Measurements from ENCODE around the gene RBM10. TPM values are rescaled to one million over a fixed set of nuclear protein-coding genes. Genes with fewer than 3 reads are reported as not detected.

The RBM10 gene
- total and polyA plus RNA-seq, 4 donors, result 8.4 to 46.8 (median 24.3) TPM

- no peaks in the 10 kb centered on the region for H3K4me1 ChIP-seq (ENCODE audit: control insufficient read depth in 1 of 2, insufficient read depth in 2 of 2, low read length in 2 of 2)
- WGBS, 2 donors, result 89 to 96% methylated on average over 13 of the region's 13 CpGs
- no peak overlapping the region for H3K27ac ChIP-seq (ENCODE audit: low read depth in 1 of 2, low read length in 2 of 2)
- no peak overlapping the region for H3K4me3 ChIP-seq (ENCODE audit: low read length in 2 of 2)
- peak in 1 of 2 donors; percentile 57 for DNase-seq
- H3K36me3 ChIP-seq (ENCODE audit: control insufficient read depth in 1 of 2, insufficient read depth in 2 of 2, low read length in 1 of 2), result peaks cover 0 to 4% of the 10 kb centered on the region in 2 donors
- no peaks in the 10 kb centered on the region for H3K27me3 ChIP-seq (ENCODE audit: control insufficient read depth in 1 of 2, insufficient read depth in 2 of 2, low read length in 1 of 2)
- intact Hi-C loops (cut with DNase I), result no loop called here
- no peaks in the 10 kb centered on the region for H3K9me3 ChIP-seq (ENCODE audit: control insufficient read depth, low read length)
- ATAC-seq (ENCODE audit: low FRiP score), result no peak
These were observed 78.6 kb downstream of the RBM10 start for GRCh38 chrX:47223476-47224250.

DNA sequence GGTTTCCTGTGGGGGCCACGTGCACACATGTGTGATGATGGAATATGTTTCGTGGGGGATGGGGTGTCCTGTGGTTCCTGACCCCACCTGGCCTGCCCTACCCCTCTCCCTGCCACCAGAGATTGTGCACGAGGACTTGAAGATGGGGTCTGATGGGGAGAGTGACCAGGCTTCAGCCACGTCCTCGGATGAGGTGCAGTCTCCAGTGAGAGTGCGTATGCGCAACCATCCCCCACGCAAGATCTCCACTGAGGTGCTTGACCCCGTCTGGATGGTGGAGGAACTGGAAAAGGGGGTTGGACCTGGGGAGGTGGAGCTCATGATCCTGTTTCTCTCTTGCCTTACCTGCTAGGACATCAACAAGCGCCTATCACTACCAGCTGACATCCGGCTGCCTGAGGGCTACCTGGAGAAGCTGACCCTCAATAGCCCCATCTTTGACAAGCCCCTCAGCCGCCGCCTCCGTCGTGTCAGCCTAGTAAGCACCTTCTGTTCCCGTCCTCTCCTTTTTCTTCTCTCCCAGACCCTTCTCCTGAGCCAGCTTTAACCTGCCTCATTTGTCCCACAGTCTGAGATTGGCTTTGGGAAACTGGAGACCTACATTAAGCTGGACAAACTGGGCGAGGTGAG is 79.4 kb downstream of the RBM10 start:
- intact Hi-C loops (cut with DNase I), result no loop called here
- no peak overlapping the region for H3K4me3 ChIP-seq (ENCODE audit: low read length in 2 of 2)
- WGBS, 2 donors, result 86 to 92% methylated on average over 17 of the region's 17 CpGs
- peaks cover 0 to 4% of the 10 kb centered on the region in 2 donors for H3K36me3 ChIP-seq (ENCODE audit: control insufficient read depth in 1 of 2, insufficient read depth in 2 of 2, low read length in 1 of 2)
- ATAC-seq (ENCODE audit: low FRiP score) (no peak), DNase-seq (peak in 1 of 2 donors; percentile 66)
- H3K9me3 ChIP-seq (ENCODE audit: control insufficient read depth, low read length), result no peaks in the 10 kb centered on the region
- H3K27me3 ChIP-seq (ENCODE audit: control insufficient read depth in 1 of 2, insufficient read depth in 2 of 2, low read length in 1 of 2), result no peaks in the 10 kb centered on the region
- H3K27ac ChIP-seq (ENCODE audit: low read depth in 1 of 2, low read length in 2 of 2), result no peak overlapping the region
- H3K4me1 ChIP-seq (ENCODE audit: control insufficient read depth in 1 of 2, insufficient read depth in 2 of 2, low read length in 2 of 2), result no peaks in the 10 kb centered on the region

DNA sequence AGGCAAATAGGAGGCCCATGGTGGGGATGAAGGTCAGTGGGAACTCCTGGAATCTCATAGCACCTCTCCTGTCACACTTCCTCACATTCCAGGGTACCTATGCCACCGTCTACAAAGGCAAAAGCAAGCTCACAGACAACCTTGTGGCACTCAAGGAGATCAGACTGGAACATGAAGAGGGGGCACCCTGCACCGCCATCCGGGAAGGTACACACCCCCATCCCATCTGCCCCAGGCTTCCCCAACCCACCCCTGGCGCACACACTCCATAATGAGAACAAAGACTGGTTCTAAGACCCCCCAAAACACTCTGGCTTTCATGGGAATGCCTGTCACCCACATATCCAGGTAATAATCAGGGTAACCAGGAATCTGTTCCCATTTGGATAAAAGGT is 79.9 kb downstream of the RBM10 start:
- no peak overlapping the region for H3K27ac ChIP-seq (ENCODE audit: low read depth in 1 of 2, low read length in 2 of 2)
- no peaks in the 10 kb centered on the region for H3K4me1 ChIP-seq (ENCODE audit: control insufficient read depth in 1 of 2, insufficient read depth in 2 of 2, low read length in 2 of 2)
- H3K36me3 ChIP-seq (ENCODE audit: control insufficient read depth in 1 of 2, insufficient read depth in 2 of 2, low read length in 1 of 2), result peaks cover 0 to 4% of the 10 kb centered on the region in 2 donors
- no peak for ATAC-seq (ENCODE audit: low FRiP score)
- no peak overlapping the region for H3K4me3 ChIP-seq (ENCODE audit: low read length in 2 of 2)
- 89 to 91% methylated on average over 4 of the region's 4 CpGs for WGBS, 2 donors
- intact Hi-C loops (cut with DNase I), result no loop called here
- H3K9me3 ChIP-seq (ENCODE audit: control insufficient read depth, low read length), result no peaks in the 10 kb centered on the region
- H3K27me3 ChIP-seq (ENCODE audit: control insufficient read depth in 1 of 2, insufficient read depth in 2 of 2, low read length in 1 of 2), result no peaks in the 10 kb centered on the region
- peak in 1 of 2 donors; percentile 70 for DNase-seq

DNA sequence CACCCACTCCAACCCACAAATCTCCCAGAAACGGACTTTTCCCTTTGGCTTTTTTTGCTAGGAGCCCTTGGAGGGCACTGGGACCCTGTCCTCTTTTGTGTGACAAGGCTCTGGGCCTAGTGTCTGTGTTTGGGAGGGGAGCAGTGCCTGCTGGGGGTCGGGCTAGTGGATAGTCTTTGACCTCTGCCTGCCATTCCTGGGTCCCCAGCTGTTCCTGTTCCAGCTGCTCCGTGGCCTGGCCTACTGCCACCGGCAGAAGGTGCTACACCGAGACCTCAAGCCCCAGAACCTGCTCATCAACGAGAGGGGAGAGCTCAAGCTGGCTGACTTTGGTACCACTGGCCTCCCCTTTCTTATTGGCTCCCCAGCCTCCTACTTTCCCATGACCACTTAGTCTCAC is 81.0 kb downstream of the RBM10 start:
- intact Hi-C loops (cut with DNase I), result no loop called here
- Histone ChIP-seq H3K36me3 (ENCODE audit: control insufficient read depth in 1 of 2, insufficient read depth in 2 of 2, low read length in 1 of 2) (peaks cover 0 to 4% of the 10 kb centered on the region in 2 donors), H3K27me3 (ENCODE audit: control insufficient read depth in 1 of 2, insufficient read depth in 2 of 2, low read length in 1 of 2) (no peaks in the 10 kb centered on the region), H3K9me3 (ENCODE audit: control insufficient read depth, low read length) (no peaks in the 10 kb centered on the region), H3K4me1 (ENCODE audit: control insufficient read depth in 1 of 2, insufficient read depth in 2 of 2, low read length in 2 of 2) (no peaks in the 10 kb centered on the region), H3K27ac (ENCODE audit: low read depth in 1 of 2, low read length in 2 of 2) (no peak overlapping the region), H3K4me3 (ENCODE audit: low read length in 2 of 2) (no peak overlapping the region)
- DNase-seq (peak in 1 of 2 donors; percentile 45), ATAC-seq (ENCODE audit: low FRiP score) (no peak)
- 81 to 91% methylated on average over 6 of the region's 6 CpGs for WGBS, 2 donors

- DNase-seq (peak in 1 of 2 donors; percentile 60), ATAC-seq (ENCODE audit: low FRiP score) (no peak)
- Histone ChIP-seq H3K36me3 (ENCODE audit: control insufficient read depth in 1 of 2, insufficient read depth in 2 of 2, low read length in 1 of 2) (peaks cover 0 to 4% of the 10 kb centered on the region in 2 donors), H3K4me3 (ENCODE audit: low read length in 2 of 2) (no peak overlapping the region), H3K27me3 (ENCODE audit: control insufficient read depth in 1 of 2, insufficient read depth in 2 of 2, low read length in 1 of 2) (no peaks in the 10 kb centered on the region), H3K4me1 (ENCODE audit: control insufficient read depth in 1 of 2, insufficient read depth in 2 of 2, low read length in 2 of 2) (no peaks in the 10 kb centered on the region), H3K9me3 (ENCODE audit: control insufficient read depth, low read length) (no peaks in the 10 kb centered on the region), H3K27ac (ENCODE audit: low read depth in 1 of 2, low read length in 2 of 2) (no peak overlapping the region)
- WGBS, 2 donors, result 87 to 94% methylated on average over 19 of the region's 19 CpGs
- intact Hi-C loops (cut with DNase I), result no loop called here
These were observed 81.7 kb downstream of the RBM10 start for GRCh38 chrX:47226531-47227333.

DNA sequence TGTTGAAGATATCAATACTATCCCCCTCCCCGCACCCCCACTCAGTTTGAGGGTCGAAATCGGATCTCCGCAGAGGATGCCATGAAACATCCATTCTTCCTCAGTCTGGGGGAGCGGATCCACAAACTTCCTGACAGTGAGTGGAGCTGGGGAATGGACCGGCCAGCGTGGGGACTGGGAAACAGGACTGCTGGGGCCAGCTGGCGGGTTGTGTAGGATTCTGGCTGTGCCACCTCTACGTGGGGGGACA is 82.2 kb downstream of the RBM10 start:
- Histone ChIP-seq H3K36me3 (ENCODE audit: control insufficient read depth in 1 of 2, insufficient read depth in 2 of 2, low read length in 1 of 2) (peaks cover 0 to 4% of the 10 kb centered on the region in 2 donors), H3K27me3 (ENCODE audit: control insufficient read depth in 1 of 2, insufficient read depth in 2 of 2, low read length in 1 of 2) (no peaks in the 10 kb centered on the region), H3K27ac (ENCODE audit: low read depth in 1 of 2, low read length in 2 of 2) (no peak overlapping the region), H3K4me1 (ENCODE audit: control insufficient read depth in 1 of 2, insufficient read depth in 2 of 2, low read length in 2 of 2) (no peaks in the 10 kb centered on the region), H3K9me3 (ENCODE audit: control insufficient read depth, low read length) (no peaks in the 10 kb centered on the region), H3K4me3 (ENCODE audit: low read length in 2 of 2) (no peak overlapping the region)
- peak in 1 of 2 donors; percentile 45 for DNase-seq
- ATAC-seq (ENCODE audit: low FRiP score), result no peak
- intact Hi-C loops (cut with DNase I), result no loop called here
- 90 to 91% methylated on average over 9 of the region's 9 CpGs for WGBS, 2 donors

DNA sequence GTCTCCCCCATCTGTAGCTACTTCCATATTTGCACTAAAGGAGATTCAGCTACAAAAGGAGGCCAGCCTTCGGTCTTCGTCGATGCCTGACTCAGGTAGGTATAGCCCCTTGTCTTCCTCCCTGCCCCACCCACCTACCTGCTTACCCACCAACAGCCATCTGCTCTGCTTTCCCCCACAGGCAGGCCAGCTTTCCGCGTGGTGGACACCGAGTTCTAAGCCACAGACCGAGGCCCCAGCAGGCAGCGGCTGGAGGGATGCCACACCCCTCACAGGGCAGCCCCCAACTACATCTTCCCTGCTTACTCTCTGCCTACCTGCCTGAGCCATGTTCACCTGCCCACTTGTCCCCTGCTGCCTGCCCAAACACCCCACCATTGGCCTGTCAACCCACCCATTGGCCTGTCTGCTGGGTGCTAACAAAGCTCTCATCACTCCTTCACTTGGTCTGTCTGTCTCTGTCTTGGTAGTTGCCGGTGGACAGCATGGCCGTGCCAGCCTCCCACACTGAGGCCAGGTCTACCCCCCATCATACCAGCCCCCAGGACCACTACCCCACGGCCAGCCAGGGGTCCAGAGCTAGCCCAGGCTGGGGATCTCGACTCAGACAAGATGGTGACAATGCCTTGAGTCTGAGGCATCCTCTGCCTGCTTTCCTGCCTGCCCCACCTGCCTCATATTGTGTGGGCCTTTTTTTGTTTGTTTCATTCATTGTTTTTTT is 83.7 kb downstream of the RBM10 start:
- DNase-seq (peak in 1 of 2 donors; percentile 67), ATAC-seq (ENCODE audit: low FRiP score) (no peak)
- intact Hi-C loops (cut with DNase I), result no loop called here
- 92 to 95% methylated on average over 12 of the region's 12 CpGs for WGBS, 2 donors
- no peaks in the 10 kb centered on the region for H3K27me3 ChIP-seq (ENCODE audit: control insufficient read depth in 1 of 2, insufficient read depth in 2 of 2, low read length in 1 of 2)
- H3K4me1 ChIP-seq (ENCODE audit: control insufficient read depth in 1 of 2, insufficient read depth in 2 of 2, low read length in 2 of 2), result no peaks in the 10 kb centered on the region
- H3K27ac ChIP-seq (ENCODE audit: low read depth in 1 of 2, low read length in 2 of 2), result no peak overlapping the region
- H3K9me3 ChIP-seq (ENCODE audit: control insufficient read depth, low read length), result no peaks in the 10 kb centered on the region
- H3K4me3 ChIP-seq (ENCODE audit: low read length in 2 of 2), result no peak overlapping the region
- H3K36me3 ChIP-seq (ENCODE audit: control insufficient read depth in 1 of 2, insufficient read depth in 2 of 2, low read length in 1 of 2), result peaks cover 0 to 4% of the 10 kb centered on the region in 2 donors

GRCh38 chrX:47229427-47229826 is 84.4 kb downstream of the RBM10 start:
- Histone ChIP-seq H3K27ac (ENCODE audit: low read depth in 1 of 2, low read length in 2 of 2) (no peak overlapping the region), H3K4me1 (ENCODE audit: control insufficient read depth in 1 of 2, insufficient read depth in 2 of 2, low read length in 2 of 2) (no peaks in the 10 kb centered on the region), H3K36me3 (ENCODE audit: control insufficient read depth in 1 of 2, insufficient read depth in 2 of 2, low read length in 1 of 2) (peaks cover 0 to 4% of the 10 kb centered on the region in 2 donors), H3K27me3 (ENCODE audit: control insufficient read depth in 1 of 2, insufficient read depth in 2 of 2, low read length in 1 of 2) (no peaks in the 10 kb centered on the region), H3K4me3 (ENCODE audit: low read length in 2 of 2) (no peak overlapping the region), H3K9me3 (ENCODE audit: control insufficient read depth, low read length) (no peaks in the 10 kb centered on the region)
- DNase-seq (peak in 1 of 2 donors; percentile 59), ATAC-seq (ENCODE audit: low FRiP score) (no peak)
- WGBS, 2 donors, result 87 to 97% methylated on average over 6 of the region's 6 CpGs
- intact Hi-C loops (cut with DNase I), result no loop called here

Data from aorta (tissue), 5 donors.